Dermis microvascular lymphatic vessel endothelial cell (primary cell): ENCODE results near the gene ERCC4. TPM values are rescaled to one million over a fixed set of nuclear protein-coding genes. Genes with fewer than 3 reads are reported as not detected.
A peak's percentile ranks its signal among the peaks of the same experiment; 100 is the strongest.

ENCODE experiments used
- DNase-seq, 2 donors: peaks; one replicate each; pipeline versions ENCODE4 v3.0.0 to v3.0.0-alpha.2; 2010; ENCODE audit warnings: low read depth in 2 of 2
- total RNA-seq: library from RNA; depleted of rRNA; stranded (reverse); fragments of >200 nt; gene quantifications from 2 replicates; pipeline ENCODE4 v1.2.1, GENCODE V29; 2014

ERCC4 gene
- total RNA-seq, 1 donor from 2014 or later, result 5.6 TPM

DNA sequence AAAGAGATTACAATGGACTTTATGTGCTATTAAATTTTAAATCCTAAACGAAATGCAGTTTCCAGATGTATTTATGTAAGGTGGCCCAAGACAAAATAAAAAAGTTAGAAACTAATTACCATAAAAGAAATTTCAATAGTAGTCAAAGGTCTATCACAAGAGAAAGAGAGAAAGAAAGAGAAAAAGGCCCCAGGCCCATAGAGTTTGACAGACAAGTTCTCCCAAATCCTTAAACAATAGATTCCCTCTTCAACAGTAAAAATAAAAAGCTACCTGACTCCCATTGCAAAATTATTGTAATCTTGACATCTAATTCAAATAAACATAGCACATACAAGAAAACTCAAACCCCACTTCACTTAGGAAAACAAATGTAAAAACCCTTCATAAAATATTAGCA lies 8.6 kb upstream of the ERCC4 start:
- no peak for DNase-seq

GRCh38 chr16:13911871-13912270 lies 8.1 kb upstream of the ERCC4 start:
- DNase-seq, result no peak

DNA sequence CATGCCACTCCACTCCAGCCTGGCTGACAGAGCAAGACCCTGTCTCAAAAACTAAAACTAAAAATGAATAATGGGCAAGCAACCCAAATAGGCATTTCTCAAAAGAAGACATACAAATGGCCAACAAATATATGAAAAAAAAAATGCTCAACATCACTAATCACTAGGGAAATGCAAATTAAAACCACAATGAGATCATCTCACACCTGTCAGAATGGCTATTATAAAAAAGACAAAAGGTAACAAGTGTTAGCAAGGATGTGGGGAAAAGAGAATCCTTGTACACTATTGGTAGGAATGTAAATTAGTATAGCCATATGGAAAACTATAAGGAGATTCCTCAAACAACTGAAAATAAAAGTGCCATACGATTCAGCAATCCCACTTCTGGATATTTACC lies 7.1 kb upstream of the ERCC4 start:
- DNase-seq, result no peak

GRCh38 chr16:13913374-13914292 lies 6.3 kb upstream of the ERCC4 start:
- DNase-seq, result no peak

- no peak for DNase-seq
These were observed 4.8 kb upstream of the ERCC4 start for GRCh38 chr16:13915033-13915635.

GRCh38 chr16:13919330-13919682 lies 648 bp upstream of the ERCC4 start:
- peak; percentile 37 to 65 for DNase-seq

DNA sequence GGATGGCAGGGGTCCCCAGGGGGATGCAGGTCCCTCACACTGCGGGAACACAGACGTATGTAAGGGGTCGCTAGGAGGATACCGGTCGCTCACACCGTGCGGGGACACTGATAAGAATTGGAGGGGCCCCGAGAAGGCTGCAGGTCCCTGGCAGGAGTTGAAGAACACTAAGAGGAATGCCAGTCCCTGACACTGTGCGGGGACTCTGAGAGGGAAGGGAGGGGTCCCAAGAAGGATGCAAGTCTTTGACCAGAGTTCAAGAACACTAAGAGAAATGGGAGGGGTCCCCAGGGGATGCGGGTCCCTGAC lies 510 bp downstream of the ERCC4 start:
- DNase-seq, result no peak

GRCh38 chr16:13921328-13921727 lies 1.4 kb downstream of the ERCC4 start:
- DNase-seq, result no peak

- DNase-seq, result peak; percentile 60 to 63
These were observed 3.8 kb downstream of the ERCC4 start for GRCh38 chr16:13923703-13924298.

GRCh38 chr16:13926464-13926863 lies 6.5 kb downstream of the ERCC4 start:
- no peak for DNase-seq

GRCh38 chr16:13926891-13927290 lies 6.9 kb downstream of the ERCC4 start:
- DNase-seq, result no peak

- no peak for DNase-seq
These were observed 8.7 kb downstream of the ERCC4 start for GRCh38 chr16:13928646-13929045.

DNA sequence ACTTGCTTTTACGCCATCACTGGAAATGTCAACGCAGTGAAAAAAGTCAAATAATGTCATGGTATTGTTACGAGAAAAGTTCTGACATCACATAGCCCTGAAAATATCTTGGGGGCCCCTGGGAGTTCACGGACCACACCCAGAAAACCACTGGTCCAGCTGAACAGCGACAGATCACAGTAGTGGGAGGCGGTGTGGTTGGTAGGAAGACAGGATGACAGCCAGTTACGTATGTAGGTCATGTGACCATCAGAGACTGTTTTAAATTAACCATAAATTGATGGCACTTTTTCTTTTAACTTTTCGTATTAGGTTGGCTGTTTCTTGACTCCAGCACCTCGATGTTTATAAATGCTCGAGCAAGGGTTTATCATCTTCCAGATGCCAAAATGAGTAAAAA lies 11.9 kb downstream of the ERCC4 start:
- DNase-seq, result no peak

GRCh38 chr16:13935408-13935807 lies 15.5 kb downstream of the ERCC4 start:
- DNase-seq, result no peak

GRCh38 chr16:13936155-13936554 lies 16.2 kb downstream of the ERCC4 start:
- DNase-seq, result no peak

DNA sequence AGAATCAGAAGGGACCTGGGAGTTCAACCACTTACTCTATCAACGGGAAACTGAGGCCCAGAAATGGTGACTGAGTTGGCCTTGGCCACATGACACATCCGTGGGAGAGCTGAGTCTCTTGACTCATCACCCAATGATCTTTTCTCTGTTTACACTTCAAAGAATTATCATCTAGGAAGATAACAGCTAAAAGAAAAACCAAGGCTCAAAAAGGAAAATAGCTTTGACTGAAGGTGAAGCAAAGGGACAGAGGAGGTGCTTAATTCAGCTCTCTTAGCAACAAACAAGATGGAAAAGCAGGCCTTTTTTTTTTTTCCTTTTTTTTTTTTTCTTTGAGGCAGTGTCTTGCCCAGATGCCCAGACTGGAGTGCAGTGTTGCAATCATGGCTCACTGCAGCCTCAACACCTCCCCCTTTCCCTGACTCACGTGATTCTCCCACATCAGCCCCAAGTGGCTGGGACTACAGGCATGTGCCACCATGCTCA lies 16.7 kb downstream of the ERCC4 start:
- DNase-seq, result no peak

GRCh38 chr16:13937411-13937810 lies 17.5 kb downstream of the ERCC4 start:
- DNase-seq, result no peak

DNA sequence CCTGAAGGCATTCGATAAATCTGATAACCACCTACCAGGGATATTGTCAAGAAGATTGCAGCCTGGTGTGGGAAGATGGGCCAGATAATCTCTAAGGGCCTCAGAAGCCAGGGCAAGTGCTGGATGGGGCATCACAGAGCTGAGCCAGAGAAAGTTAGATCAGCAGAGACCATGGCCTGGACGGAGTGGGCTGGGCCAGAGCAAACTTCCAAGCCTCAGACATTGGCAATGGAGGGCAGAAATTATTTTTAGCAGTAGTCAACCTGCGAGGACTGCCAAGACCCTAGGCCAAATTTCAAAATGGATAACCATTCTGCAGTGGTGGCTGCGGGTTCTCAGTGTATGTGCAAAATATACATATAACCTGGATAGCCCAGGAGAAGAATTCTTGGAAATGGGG lies 18.5 kb downstream of the ERCC4 start:
- DNase-seq, result no peak

DNA sequence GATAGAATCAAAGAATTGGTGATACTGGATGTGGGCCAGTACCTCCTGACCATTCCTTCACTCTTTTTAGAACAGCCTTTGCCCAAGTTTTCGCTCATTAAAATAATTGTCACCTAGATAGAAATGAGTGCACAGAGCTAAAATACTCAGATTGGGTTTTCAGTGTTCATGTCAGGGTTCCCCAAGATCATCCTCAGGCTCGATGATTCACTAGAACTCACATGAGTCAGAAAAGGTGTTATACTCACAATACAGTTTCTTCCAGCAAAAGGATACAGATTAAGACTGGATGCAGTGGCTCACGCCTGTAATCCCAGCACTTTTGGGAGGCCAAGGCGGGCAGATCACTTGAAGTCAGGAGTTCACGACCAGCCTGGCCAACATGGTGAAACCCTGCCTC lies 19.9 kb downstream of the ERCC4 start:
- DNase-seq, result no peak

- no peak for DNase-seq
These were observed 20.5 kb downstream of the ERCC4 start for GRCh38 chr16:13940397-13940933.

DNA sequence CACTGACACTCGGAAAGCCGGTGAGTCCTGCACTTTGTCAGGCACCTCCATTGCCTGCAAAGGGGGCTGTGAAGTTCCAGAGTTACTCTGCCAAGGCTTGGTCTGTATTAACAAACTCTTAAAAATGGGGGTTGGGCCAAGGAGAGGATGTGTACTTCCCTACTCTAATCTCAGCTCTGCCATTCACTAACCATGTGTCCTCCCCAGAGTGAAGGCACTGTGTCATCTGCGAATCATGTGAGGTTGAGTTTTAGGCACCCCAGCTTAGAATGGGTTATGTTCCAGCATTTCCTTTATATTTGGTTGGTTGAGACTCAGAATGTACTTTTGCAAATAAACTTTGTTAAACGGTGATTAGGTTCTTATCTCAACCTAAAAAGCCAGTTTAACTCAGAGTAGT lies 24.9 kb downstream of the ERCC4 start:
- no peak for DNase-seq

GRCh38 chr16:13945744-13946485 lies 26.0 kb downstream of the ERCC4 start:
- no peak for DNase-seq
